Measurements from ENCODE around the gene PTPRM.

The PTPRM gene

DNA sequence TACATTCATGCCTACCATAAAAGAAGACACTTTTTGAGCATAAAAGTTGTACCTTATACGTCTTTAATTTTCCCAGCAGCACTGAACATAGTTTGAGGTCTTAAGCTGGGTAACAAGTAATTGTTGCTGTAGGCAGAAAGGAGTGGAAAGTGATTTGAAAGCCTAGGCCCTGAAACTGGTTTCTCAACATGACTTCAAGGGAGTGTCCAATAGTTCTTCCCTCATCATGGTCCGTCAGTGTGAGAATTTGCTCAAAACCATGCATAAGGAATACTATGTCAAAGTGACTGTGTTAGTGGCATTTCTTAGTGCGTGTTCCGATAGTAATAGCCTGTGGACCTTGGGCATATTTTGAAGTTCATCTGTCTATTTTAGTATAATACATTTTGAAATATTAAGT lies 463.1 kb downstream of the PTPRM start:
- ATAC-seq, result no peak
- TF ChIP-seq RARB (CRISPR knock-in tag; IDR thresholded peaks at IDR 0.05), result no peak

DNA sequence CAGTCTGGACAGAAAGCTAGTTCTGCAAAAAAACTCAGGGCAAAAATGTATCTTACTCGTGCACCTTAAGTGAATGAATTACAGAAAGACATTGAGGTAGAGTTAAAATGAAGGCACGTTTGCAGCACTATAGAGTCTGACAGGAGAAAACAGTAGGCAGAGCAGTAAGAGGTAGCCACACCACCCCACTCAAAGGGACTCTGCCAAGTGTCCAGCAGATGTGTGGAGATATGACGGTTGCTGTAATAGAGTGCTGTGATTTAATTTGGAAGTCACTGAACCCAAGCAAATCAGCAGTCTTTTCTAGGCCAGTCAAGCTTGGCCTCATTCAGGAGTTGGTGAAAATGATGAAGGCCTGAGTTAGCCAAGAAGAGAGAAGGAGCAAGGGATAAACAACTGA lies 464.4 kb downstream of the PTPRM start:
- TF ChIP-seq ISL1 (CRISPR knock-in tag; IDR thresholded peaks at IDR 0.05) (0 out of 2 replicates have a peak, but pooled peaks have one; percentile 15), ZC3H10 (CRISPR knock-in tag; IDR thresholded peaks at IDR 0.05) (no peak), OSR1 (CRISPR knock-in tag; IDR thresholded peaks at IDR 0.05) (no peak), ESRRG (CRISPR knock-in tag; IDR thresholded peaks at IDR 0.05) (no peak), RARB (CRISPR knock-in tag; IDR thresholded peaks at IDR 0.05) (no peak), TCF4 (CRISPR knock-in tag; IDR thresholded peaks at IDR 0.05; ENCODE audit: borderline replicate concordance) (peak; percentile 61; the same call in 1 of the 2 replicates)
- TF ChIP-seq, protein P1, sequence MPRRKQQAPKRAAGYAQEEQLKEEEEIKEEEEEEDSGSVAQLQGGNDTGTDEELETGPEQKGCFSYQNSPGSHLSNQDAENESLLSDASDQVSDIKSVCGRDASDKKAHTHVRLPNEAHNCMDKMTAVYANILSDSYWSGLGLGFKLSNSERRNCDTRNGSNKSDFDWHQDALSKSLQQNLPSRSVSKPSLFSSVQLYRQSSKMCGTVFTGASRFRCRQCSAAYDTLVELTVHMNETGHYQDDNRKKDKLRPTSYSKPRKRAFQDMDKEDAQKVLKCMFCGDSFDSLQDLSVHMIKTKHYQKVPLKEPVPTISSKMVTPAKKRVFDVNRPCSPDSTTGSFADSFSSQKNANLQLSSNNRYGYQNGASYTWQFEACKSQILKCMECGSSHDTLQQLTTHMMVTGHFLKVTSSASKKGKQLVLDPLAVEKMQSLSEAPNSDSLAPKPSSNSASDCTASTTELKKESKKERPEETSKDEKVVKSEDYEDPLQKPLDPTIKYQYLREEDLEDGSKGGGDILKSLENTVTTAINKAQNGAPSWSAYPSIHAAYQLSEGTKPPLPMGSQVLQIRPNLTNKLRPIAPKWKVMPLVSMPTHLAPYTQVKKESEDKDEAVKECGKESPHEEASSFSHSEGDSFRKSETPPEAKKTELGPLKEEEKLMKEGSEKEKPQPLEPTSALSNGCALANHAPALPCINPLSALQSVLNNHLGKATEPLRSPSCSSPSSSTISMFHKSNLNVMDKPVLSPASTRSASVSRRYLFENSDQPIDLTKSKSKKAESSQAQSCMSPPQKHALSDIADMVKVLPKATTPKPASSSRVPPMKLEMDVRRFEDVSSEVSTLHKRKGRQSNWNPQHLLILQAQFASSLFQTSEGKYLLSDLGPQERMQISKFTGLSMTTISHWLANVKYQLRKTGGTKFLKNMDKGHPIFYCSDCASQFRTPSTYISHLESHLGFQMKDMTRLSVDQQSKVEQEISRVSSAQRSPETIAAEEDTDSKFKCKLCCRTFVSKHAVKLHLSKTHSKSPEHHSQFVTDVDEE (CRISPR knock-in tag; IDR thresholded peaks at IDR 0.05), result peak; percentile 19; the same call in 1 of the 2 replicates
- TF ChIP-seq, protein P2, sequence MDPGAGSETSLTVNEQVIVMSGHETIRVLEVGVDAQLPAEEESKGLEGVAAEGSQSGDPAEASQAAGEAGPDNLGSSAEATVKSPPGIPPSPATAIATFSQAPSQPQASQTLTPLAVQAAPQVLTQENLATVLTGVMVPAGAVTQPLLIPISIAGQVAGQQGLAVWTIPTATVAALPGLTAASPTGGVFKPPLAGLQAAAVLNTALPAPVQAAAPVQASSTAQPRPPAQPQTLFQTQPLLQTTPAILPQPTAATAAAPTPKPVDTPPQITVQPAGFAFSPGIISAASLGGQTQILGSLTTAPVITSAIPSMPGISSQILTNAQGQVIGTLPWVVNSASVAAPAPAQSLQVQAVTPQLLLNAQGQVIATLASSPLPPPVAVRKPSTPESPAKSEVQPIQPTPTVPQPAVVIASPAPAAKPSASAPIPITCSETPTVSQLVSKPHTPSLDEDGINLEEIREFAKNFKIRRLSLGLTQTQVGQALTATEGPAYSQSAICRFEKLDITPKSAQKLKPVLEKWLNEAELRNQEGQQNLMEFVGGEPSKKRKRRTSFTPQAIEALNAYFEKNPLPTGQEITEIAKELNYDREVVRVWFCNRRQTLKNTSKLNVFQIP (CRISPR knock-in tag; IDR thresholded peaks at IDR 0.05; ENCODE audit: borderline replicate concordance, low read depth), result no peak
- ATAC-seq, result no peak; the same call in 2 of the 3 replicates

DNA sequence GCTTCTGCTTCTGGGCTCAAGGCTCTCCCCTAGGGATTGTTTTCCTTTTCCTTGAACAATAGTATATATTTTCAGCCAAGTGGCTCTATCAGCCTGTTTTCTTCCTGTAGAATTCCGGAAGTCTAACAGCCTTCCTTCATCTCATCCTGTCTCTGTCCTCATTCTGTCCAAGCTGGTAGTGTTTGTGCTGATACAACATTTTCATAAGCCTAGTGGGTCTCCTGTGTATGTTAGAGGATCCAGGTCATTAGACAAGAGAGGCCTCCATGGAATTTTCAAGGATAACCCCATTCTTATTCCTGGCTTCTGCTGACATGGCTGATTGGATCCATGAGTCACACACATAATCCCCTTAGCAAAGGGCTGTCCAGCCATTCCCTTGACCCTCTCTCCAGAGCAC lies 467.6 kb downstream of the PTPRM start:
- no peak for ATAC-seq
- no peak for TF ChIP-seq CSDC2 (CRISPR knock-in tag; IDR thresholded peaks at IDR 0.05)
- no peak for TF ChIP-seq TOX (CRISPR knock-in tag; IDR thresholded peaks at IDR 0.05; ENCODE audit: borderline replicate concordance)
- no peak for TF ChIP-seq ZFP30 (CRISPR knock-in tag; IDR thresholded peaks at IDR 0.05)
- TF ChIP-seq, protein P3, sequence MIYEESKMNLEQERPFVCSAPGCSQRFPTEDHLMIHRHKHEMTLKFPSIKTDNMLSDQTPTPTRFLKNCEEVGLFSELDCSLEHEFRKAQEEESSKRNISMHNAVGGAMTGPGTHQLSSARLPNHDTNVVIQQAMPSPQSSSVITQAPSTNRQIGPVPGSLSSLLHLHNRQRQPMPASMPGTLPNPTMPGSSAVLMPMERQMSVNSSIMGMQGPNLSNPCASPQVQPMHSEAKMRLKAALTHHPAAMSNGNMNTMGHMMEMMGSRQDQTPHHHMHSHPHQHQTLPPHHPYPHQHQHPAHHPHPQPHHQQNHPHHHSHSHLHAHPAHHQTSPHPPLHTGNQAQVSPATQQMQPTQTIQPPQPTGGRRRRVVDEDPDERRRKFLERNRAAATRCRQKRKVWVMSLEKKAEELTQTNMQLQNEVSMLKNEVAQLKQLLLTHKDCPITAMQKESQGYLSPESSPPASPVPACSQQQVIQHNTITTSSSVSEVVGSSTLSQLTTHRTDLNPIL (CRISPR knock-in tag; IDR thresholded peaks at IDR 0.05; ENCODE audit: low read depth), result no peak
- TF ChIP-seq ZNF70 (CRISPR knock-in tag; IDR thresholded peaks at IDR 0.05), result no peak
- no peak for TF ChIP-seq ZNF8 (CRISPR knock-in tag; IDR thresholded peaks at IDR 0.05)
- no peak for TF ChIP-seq ZC3H10 (CRISPR knock-in tag; IDR thresholded peaks at IDR 0.05)

DNA sequence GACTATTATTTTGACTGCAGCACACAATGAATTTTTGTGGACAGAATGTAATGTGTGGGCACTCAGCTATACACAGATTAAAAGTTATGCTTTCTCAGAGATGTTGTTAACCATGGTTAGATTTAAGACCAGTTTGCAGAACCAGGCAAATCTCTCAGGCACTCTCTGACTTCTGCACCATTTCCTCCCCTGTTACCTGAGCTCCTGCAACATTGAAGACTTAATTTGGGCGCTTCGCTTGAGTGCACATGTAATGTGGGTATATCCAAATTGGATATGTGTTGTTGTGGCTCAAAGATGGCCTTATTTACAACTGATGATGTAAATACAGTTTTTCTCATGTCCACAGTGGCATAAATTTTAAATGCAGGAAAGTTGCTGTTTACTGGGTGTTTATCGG lies 469.4 kb downstream of the PTPRM start:
- TF ChIP-seq ZNF565 (CRISPR knock-in tag; conservative IDR thresholded peaks at IDR 0.05; ENCODE audit: low read depth) (no peak), ARNTL (CRISPR knock-in tag; IDR thresholded peaks at IDR 0.05; ENCODE audit: borderline replicate concordance, low read depth) (no peak), GLIS3 (CRISPR knock-in tag; IDR thresholded peaks at IDR 0.05) (no peak), PPARA (CRISPR knock-in tag; IDR thresholded peaks at IDR 0.05; ENCODE audit: borderline replicate concordance) (no peak), ZNF70 (CRISPR knock-in tag; IDR thresholded peaks at IDR 0.05) (no peak), ESRRG (CRISPR knock-in tag; IDR thresholded peaks at IDR 0.05) (no peak), CSDC2 (CRISPR knock-in tag; IDR thresholded peaks at IDR 0.05) (no peak), ZFP30 (CRISPR knock-in tag; IDR thresholded peaks at IDR 0.05) (no peak), ZC3H10 (CRISPR knock-in tag; IDR thresholded peaks at IDR 0.05) (no peak), TOX (CRISPR knock-in tag; IDR thresholded peaks at IDR 0.05; ENCODE audit: borderline replicate concordance) (no peak), ZNF8 (CRISPR knock-in tag; IDR thresholded peaks at IDR 0.05) (no peak), BACH2 (CRISPR knock-in tag; IDR thresholded peaks at IDR 0.05; ENCODE audit: borderline replicate concordance) (no peak), TCF4 (CRISPR knock-in tag; IDR thresholded peaks at IDR 0.05; ENCODE audit: borderline replicate concordance) (no peak), OSR1 (CRISPR knock-in tag; IDR thresholded peaks at IDR 0.05) (no peak), ISL1 (CRISPR knock-in tag; IDR thresholded peaks at IDR 0.05) (no peak)
- TF ChIP-seq, protein P4, sequence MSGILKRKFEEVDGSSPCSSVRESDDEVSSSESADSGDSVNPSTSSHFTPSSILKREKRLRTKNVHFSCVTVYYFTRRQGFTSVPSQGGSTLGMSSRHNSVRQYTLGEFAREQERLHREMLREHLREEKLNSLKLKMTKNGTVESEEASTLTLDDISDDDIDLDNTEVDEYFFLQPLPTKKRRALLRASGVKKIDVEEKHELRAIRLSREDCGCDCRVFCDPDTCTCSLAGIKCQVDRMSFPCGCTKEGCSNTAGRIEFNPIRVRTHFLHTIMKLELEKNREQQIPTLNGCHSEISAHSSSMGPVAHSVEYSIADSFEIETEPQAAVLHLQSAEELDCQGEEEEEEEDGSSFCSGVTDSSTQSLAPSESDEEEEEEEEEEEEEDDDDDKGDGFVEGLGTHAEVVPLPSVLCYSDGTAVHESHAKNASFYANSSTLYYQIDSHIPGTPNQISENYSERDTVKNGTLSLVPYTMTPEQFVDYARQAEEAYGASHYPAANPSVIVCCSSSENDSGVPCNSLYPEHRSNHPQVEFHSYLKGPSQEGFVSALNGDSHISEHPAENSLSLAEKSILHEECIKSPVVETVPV (CRISPR knock-in tag; IDR thresholded peaks at IDR 0.05), result no peak
- no peak for ATAC-seq

All from SK-N-SH treated with all-trans-retinoic acid at 6 μM for 48 hours (cell line).